Type B pancreatic cell (in vitro differentiated cells): Measurements from ENCODE around the gene FLNB. TPM values are rescaled to one million over a fixed set of nuclear protein-coding genes. Genes with fewer than 3 reads are reported as not detected.
A peak's percentile ranks its signal among the peaks of the same experiment; 100 is the strongest.

Experiments
- DNase-seq: peaks from one replicate; pipeline ENCODE4 v3.0.0; 2021; ENCODE audit warnings: mixed read lengths; ENCODE audit not compliant: unreplicated experiment; ENCODE audit errors: extremely low spot score
- H3K27ac Mint-ChIP-seq: 2 replicates; pipeline ENCODE4 v1.8.0; 2021; ENCODE audit warnings: mild to moderate bottlenecking, mixed read lengths
- H3K27me3 Mint-ChIP-seq: 2 replicates; pipeline ENCODE4 v1.8.0; 2021; ENCODE audit warnings: mixed read lengths
- H3K36me3 Mint-ChIP-seq: 2 replicates; pipeline ENCODE4 v1.8.0; 2021; ENCODE audit warnings: mixed read lengths
- H3K4me1 Mint-ChIP-seq: one replicate; pipeline ENCODE4 v1.8.0; 2021; ENCODE audit warnings: mixed read lengths; ENCODE audit not compliant: unreplicated experiment
- H3K4me3 Mint-ChIP-seq: 2 replicates; pipeline ENCODE4 v1.8.0; 2021; ENCODE audit warnings: mild to moderate bottlenecking, mixed read lengths
- H3K9me3 Mint-ChIP-seq: 2 replicates; pipeline ENCODE4 v1.8.0; 2021; ENCODE audit warnings: mixed read lengths
- CTCF ChIP-seq: fragments of 200-600 bp; sonication (generic); conservative IDR thresholded peaks from 2 replicates; pipeline ENCODE4 v1.5.0; 2021; ENCODE audit warnings: antibody characterized with exemption, mild to moderate bottlenecking
- total RNA-seq: library from RNA; stranded (reverse); gene quantifications from 2 replicates; pipeline ENCODE4 v1.2.1, GENCODE V29; 2021; ENCODE audit warnings: low replicate concordance

Gene FLNB
- total RNA-seq, 1 donor from 2014 or later = 204 TPM

- H3K9me3 Mint-ChIP-seq = no peaks in the 10 kb centered on the region
- DNase-seq = no peak
- H3K4me1 Mint-ChIP-seq = peaks cover 52% of the 10 kb centered on the region
- no peaks in the 10 kb centered on the region for H3K27me3 Mint-ChIP-seq
- TF ChIP-seq CTCF = no peak
- no peak overlapping the region for H3K4me3 Mint-ChIP-seq
- H3K27ac Mint-ChIP-seq = peak overlapping the region; percentile 25
- peaks cover 13% of the 10 kb centered on the region for H3K36me3 Mint-ChIP-seq
These were observed 64.0 kb downstream of the FLNB start for GRCh38 chr3:58072052-58072762.

- no peak for TF ChIP-seq CTCF
- Mint-ChIP-seq H3K36me3 (peaks cover 16% of the 10 kb centered on the region), H3K27me3 (no peaks in the 10 kb centered on the region), H3K27ac (no peak overlapping the region), H3K4me1 (peaks cover 50% of the 10 kb centered on the region), H3K4me3 (no peak overlapping the region), H3K9me3 (no peaks in the 10 kb centered on the region)
- no peak for DNase-seq
These were observed 64.5 kb downstream of the FLNB start for GRCh38 chr3:58072763-58073130.

- no peak for TF ChIP-seq CTCF
- Mint-ChIP-seq H3K36me3 (peaks cover 22% of the 10 kb centered on the region), H3K4me3 (no peak overlapping the region), H3K27ac (no peak overlapping the region), H3K4me1 (peaks cover 43% of the 10 kb centered on the region), H3K27me3 (no peaks in the 10 kb centered on the region), H3K9me3 (no peaks in the 10 kb centered on the region)
- DNase-seq = no peak
These were observed 65.3 kb downstream of the FLNB start for GRCh38 chr3:58073301-58074108.

- Mint-ChIP-seq H3K4me1 (peaks cover 39% of the 10 kb centered on the region), H3K27me3 (no peaks in the 10 kb centered on the region), H3K36me3 (peaks cover 24% of the 10 kb centered on the region), H3K4me3 (no peak overlapping the region), H3K27ac (no peak overlapping the region), H3K9me3 (no peaks in the 10 kb centered on the region)
- no peak for TF ChIP-seq CTCF
- no peak for DNase-seq
These were observed 66.0 kb downstream of the FLNB start for GRCh38 chr3:58074116-58074715.

GRCh38 chr3:58074997-58075396 is 66.8 kb downstream of the FLNB start:
- Mint-ChIP-seq H3K27ac (no peak overlapping the region), H3K9me3 (no peaks in the 10 kb centered on the region), H3K4me3 (no peak overlapping the region), H3K36me3 (peaks cover 31% of the 10 kb centered on the region), H3K4me1 (peaks cover 39% of the 10 kb centered on the region), H3K27me3 (no peaks in the 10 kb centered on the region)
- DNase-seq = no peak
- no peak for TF ChIP-seq CTCF
